GM21381 (cell line): ENCODE results near the gene PTH2.
A peak's percentile ranks its signal among the peaks of the same experiment; 100 is the strongest.
"Not testable (repeated sequence)": the region's sequence is repeated elsewhere in the genome, so short reads cannot be mapped to it uniquely, and the experiment has no call there.

Experiments used
- ATAC-seq: cut with Tn5 transposase; IDR thresholded peaks from one replicate; pipeline ENCODE4 v1.9.1; 2021; ENCODE audit warnings: mild to moderate bottlenecking, moderate library complexity; ENCODE audit not compliant: unreplicated experiment

Gene PTH2

GRCh38 chr19:49390131-49390928 lies 32.9 kb downstream of the PTH2 start:
- no peak for ATAC-seq

- no peak for ATAC-seq
Observed at GRCh38 chr19:49389406-49389805, 33.8 kb downstream of the PTH2 start.

- ATAC-seq = peak; percentile 69
Observed at GRCh38 chr19:49387936-49388372, 35.3 kb downstream of the PTH2 start, which contains the start of gene KASH5. Gene KASH5 (plus strand): TSS chr19:49388249. CDS start chr19:49390884, 2,635 bp downstream.

- ATAC-seq = no peak
Observed at GRCh38 chr19:49383599-49383998, 39.6 kb downstream of the PTH2 start.

GRCh38 chr19:49382639-49383038 lies 40.6 kb downstream of the PTH2 start:
- ATAC-seq = no peak

- ATAC-seq = no peak
Observed at GRCh38 chr19:49380391-49380790, 42.9 kb downstream of the PTH2 start.

- ATAC-seq = no peak
Observed at GRCh38 chr19:49378512-49378911, 44.7 kb downstream of the PTH2 start.

GRCh38 chr19:49374665-49375434 lies 48.4 kb downstream of the PTH2 start:
- ATAC-seq = no peak

- ATAC-seq = not testable (repeated sequence)
Observed at GRCh38 chr19:49373174-49373573, 50.1 kb downstream of the PTH2 start.
